Stimulated activated CD8-positive, alpha-beta memory T cell treated with anti-CD3 and anti-CD28 coated beads, Interleukin-7, amount 100 ng/mL, for 24 hours (primary cell): ENCODE measurements around the gene TBPL2.
"Not testable (repeated sequence)": the region's sequence is repeated elsewhere in the genome, so short reads cannot be mapped to it uniquely, and the experiment has no call there.

Experiments
- DNase-seq: peaks from one replicate; pipeline ENCODE4 v3.0.0-alpha.2; 2020; ENCODE audit warnings: low read depth

The TBPL2 gene

GRCh38 chr14:55404173-55404854, 36.1 kb downstream of the TBPL2 start:
- DNase-seq = no peak

- no peak for DNase-seq
Observed at GRCh38 chr14:55401751-55402150, 38.7 kb downstream of the TBPL2 start.

GRCh38 chr14:55399852-55400251, 40.6 kb downstream of the TBPL2 start:
- no peak for DNase-seq

GRCh38 chr14:55399183-55399582, 41.2 kb downstream of the TBPL2 start:
- no peak for DNase-seq

- DNase-seq = no peak
Observed at GRCh38 chr14:55398679-55399078, 41.7 kb downstream of the TBPL2 start.

GRCh38 chr14:55389330-55389729, 51.1 kb downstream of the TBPL2 start:
- DNase-seq = no peak

GRCh38 chr14:55388160-55388559, 52.3 kb downstream of the TBPL2 start:
- DNase-seq = no peak

GRCh38 chr14:55387121-55387520, 53.3 kb downstream of the TBPL2 start:
- DNase-seq = no peak

GRCh38 chr14:55386037-55386808, 54.2 kb downstream of the TBPL2 start:
- DNase-seq = no peak

- no peak for DNase-seq
Observed at GRCh38 chr14:55384536-55384935, 55.9 kb downstream of the TBPL2 start.

- no peak for DNase-seq
Observed at GRCh38 chr14:55383541-55384140, 56.8 kb downstream of the TBPL2 start.

GRCh38 chr14:55383056-55383466, 57.4 kb downstream of the TBPL2 start:
- DNase-seq = not testable (repeated sequence)

GRCh38 chr14:55382483-55382882, 57.9 kb downstream of the TBPL2 start:
- DNase-seq = no peak

GRCh38 chr14:55381561-55381960, 58.9 kb downstream of the TBPL2 start:
- no peak for DNase-seq

GRCh38 chr14:55381040-55381439, 59.4 kb downstream of the TBPL2 start:
- DNase-seq = no peak

GRCh38 chr14:55377236-55377635, 63.2 kb downstream of the TBPL2 start:
- no peak for DNase-seq

GRCh38 chr14:55374771-55375170, 65.6 kb downstream of the TBPL2 start:
- DNase-seq = no peak

- DNase-seq = no peak
Observed at GRCh38 chr14:55373784-55374705, 66.4 kb downstream of the TBPL2 start.

GRCh38 chr14:55372825-55373224, 67.6 kb downstream of the TBPL2 start:
- DNase-seq = no peak

GRCh38 chr14:55372423-55372822, 68.0 kb downstream of the TBPL2 start:
- DNase-seq = no peak

- no peak for DNase-seq
Observed at GRCh38 chr14:55370883-55371455, 69.4 kb downstream of the TBPL2 start.

- no peak for DNase-seq
Observed at GRCh38 chr14:55366271-55366670, 74.1 kb downstream of the TBPL2 start.
